Astrocyte of the hippocampus (primary cell): ENCODE data around the gene DAB2IP.

Experiments used
- DNase-seq: peaks from one replicate; pipeline ENCODE4 v3.0.0; 2011; ENCODE audit warnings: low read depth, low spot score

DAB2IP gene

GRCh38 chr9:121684381-121685145 is 33.1 kb downstream of the DAB2IP start:
- peak; percentile 61 for DNase-seq

- no peak for DNase-seq
Measured at GRCh38 chr9:121685146-121685794, 33.8 kb downstream of the DAB2IP start.

GRCh38 chr9:121685795-121686377 is 34.5 kb downstream of the DAB2IP start:
- DNase-seq: no peak

GRCh38 chr9:121686930-121687541 is 35.6 kb downstream of the DAB2IP start:
- peak; percentile 87 for DNase-seq

- no peak for DNase-seq
Measured at GRCh38 chr9:121688146-121688680, 36.8 kb downstream of the DAB2IP start.

DNA sequence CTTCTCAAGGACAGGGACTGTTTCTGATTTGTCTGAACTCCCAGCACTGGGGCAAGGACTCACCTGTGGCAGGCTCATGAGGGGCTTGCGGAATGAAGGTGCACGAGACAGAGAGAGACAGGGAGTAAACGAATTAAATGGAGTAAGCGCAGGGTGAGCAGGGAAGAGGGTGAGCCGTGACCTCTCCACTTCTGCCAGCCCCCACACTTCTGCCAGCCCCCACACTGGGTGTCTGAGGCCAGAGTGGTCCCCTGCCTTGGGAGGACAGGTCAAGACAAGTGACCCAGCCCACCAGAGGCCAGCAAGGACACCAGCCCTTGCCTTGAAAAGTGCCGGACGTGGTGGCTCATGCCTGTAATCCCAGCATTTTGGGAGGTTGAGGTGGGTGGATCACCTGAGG is 37.2 kb downstream of the DAB2IP start:
- DNase-seq: no peak

DNA sequence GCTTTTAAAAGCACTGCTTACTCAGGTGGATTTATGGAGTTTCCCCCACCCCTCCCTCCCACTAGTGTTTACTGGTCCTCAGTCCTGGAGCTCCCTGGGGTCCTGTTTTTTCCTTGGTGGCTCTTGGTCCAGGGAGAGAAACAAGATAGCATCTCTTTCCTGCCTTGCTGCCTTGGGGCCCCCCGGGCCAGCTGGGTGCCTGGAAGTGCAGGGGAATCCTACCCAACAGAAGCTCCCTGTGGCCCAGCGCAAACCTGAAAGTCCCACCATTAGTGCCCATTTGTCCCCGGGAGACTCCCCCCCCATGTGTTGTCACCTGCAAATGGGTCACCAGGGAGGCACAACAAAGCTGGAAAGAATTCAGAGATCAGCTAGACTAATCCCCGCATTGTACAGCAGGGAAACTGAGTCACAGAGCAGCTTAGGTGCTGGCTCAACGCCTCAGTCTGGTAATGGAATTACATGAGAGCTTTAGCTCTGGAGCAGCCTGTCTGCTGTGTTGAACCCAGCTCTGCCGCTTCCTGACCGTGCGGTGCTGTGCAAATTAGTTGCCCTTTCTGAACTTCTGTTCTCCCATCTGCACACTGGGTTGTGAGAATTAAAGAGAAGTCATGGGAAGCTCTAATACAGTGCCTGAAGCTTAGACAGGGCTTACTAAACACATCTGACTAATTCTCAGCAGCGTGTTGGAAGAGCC is 38.2 kb downstream of the DAB2IP start:
- no peak for DNase-seq

DNA sequence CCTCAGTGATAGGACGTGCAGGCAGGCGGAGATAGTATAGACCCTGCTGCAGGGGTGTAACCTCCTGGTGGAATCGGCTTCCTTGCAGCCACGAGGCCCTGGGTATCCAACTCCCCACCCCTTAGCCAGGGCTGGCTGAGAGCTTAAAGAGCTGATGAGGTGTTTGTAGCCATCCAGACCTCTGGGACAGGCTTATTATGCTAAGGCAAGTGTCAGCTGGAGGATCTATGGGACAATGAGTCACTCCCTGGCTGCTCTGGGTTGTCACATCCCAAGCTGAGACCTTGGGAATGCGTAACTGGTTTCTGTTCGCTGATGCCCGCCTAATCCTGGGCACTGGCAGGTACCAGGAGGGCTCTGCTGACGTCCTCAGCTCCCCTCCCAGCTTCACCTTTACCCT is 38.9 kb downstream of the DAB2IP start:
- DNase-seq: peak; percentile 39

DNA sequence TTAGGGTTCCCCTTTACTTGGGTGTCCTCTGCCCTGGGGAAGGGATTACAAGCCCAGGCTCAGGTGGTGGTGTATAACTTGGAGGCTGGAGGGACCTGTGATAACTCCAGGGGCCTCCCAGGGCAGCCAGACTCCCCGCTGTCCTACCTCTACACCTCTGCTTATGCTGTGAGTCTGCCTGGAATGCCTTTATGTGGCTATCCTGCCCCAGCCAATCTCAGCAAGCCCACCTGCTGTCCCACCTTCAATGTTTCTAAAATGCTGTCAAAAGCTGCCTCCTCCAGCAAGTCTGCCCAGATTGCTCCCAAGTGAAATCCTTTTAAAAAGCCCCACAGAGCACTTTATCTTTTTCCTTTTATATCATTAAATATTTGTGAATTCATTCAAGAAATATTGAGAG is 39.3 kb downstream of the DAB2IP start:
- DNase-seq: no peak

GRCh38 chr9:121691890-121692289 is 40.5 kb downstream of the DAB2IP start:
- no peak for DNase-seq

- peak; percentile 75 for DNase-seq
Measured at GRCh38 chr9:121692606-121693387, 41.4 kb downstream of the DAB2IP start.

DNA sequence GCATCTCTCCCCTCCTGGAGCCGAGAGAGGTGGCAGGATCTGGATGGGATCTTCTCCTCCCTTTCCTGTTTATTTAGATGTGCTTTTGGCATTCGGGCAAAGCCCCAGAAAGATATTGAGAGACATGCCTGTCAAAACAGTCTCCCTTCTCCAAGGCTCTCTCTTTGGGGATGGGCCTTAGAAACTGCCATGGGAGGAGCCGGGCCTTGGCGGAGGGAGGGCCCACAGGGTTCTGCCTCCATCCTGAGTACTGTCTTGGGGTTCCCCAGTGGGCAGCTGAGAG is 41.9 kb downstream of the DAB2IP start:
- no peak for DNase-seq

- DNase-seq: no peak
Measured at GRCh38 chr9:121694001-121694400, 42.6 kb downstream of the DAB2IP start.

GRCh38 chr9:121694600-121694999 is 43.2 kb downstream of the DAB2IP start:
- DNase-seq: no peak

DNA sequence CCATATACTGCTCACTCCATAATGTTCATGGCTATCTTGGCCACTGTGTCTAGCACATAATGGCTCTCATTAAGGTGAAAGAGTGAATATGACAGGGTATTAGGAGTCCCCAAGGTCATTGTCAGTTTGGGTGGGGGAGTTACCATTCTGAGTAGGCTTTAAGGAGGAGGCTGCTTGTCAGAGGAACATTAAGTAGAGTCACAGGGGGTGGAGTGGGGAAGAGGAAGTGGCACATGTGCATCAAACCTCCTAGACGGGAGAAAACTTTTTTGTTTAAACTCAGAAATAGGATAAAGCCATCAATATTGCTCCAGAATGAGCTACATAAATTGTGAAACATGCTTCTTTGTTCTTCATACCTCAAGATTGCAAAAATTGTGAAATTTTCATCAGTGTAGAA is 45.5 kb downstream of the DAB2IP start:
- DNase-seq: no peak

GRCh38 chr9:121698627-121699570 is 47.5 kb downstream of the DAB2IP start:
- DNase-seq: peak; percentile 82

DNA sequence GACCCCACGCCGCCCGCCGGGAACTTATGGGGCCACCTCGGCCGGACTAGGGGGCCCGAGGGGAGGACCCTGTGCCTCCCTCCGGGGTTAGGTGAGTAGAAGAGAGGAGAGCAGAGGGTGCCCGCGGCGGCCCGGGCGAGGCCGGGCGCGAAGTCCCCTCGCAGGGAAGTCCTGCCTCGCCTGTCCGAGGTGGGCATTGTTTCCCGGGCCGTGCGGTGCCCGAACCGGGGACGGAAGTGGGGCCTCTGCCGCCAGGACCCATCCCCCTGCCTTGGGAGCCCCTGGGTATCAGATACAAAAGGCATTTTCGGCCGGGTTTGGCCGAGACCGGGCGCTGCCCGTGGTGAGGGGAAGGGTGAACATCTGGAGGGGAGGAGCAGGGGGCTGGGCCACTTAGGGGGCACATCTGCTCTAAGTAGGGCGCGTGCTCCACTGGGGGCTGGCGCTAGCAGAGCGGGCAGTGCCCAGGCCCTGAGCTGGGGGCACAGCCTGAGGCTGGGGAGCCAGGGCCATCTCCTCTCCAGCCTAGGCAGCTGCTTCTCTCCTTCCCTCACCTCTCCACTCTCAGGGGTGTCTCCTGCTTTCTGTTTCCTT is 48.2 kb downstream of the DAB2IP start:
- peak; percentile 37 for DNase-seq

- peak; percentile 79 for DNase-seq
Measured at GRCh38 chr9:121700165-121700831, 48.9 kb downstream of the DAB2IP start.

GRCh38 chr9:121700832-121701419 is 49.5 kb downstream of the DAB2IP start:
- peak; percentile 33 for DNase-seq
